ENCODE data around the gene RAC3.

DNA sequence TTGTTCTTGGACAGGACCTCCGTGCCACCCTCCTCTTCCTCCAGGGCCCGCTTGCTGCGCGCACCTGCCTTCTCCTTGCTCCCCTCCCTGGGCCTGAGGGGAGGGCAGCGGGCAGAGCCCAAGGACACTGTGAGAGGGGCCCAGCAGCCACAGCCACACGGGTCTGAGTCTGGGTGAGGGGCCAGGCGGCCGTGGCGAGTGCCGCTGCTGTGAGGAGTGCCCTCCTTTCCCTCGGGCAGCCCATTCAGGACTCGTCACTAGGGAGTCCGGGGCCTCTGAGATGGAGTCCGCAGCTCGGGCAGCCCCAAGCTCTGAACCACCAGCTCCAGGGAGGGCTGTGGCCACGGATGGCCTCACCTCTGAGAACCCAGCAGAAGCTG lies 28.5 kb downstream of the RAC3 start:
- no peak for TF ChIP-seq EZH2 (IDR thresholded peaks at IDR 0.05; ENCODE audit: insufficient read depth, poor library complexity, severe bottlenecking)
- TF ChIP-seq EZH2phosphoT487 (IDR thresholded peaks at IDR 0.05; ENCODE audit: insufficient read depth, low read depth): no peak

Data from GM23248 (cell line).